ENCODE results near the gene ZNF677.
A peak's percentile ranks its signal among the peaks of the same experiment; 100 is the strongest.
"Not testable (repeated sequence)": the region's sequence is repeated elsewhere in the genome, so short reads cannot be mapped to it uniquely, and the experiment has no call there.

Gene ZNF677

GRCh38 chr19:53254411-53255341, at the start of gene ZNF677:
TSS of gene ZNF677 (minus strand) at chr19:53254873. CDS start at chr19:53251550, 3,323 bp downstream.
- peak; percentile 84 for DNase-seq

DNA sequence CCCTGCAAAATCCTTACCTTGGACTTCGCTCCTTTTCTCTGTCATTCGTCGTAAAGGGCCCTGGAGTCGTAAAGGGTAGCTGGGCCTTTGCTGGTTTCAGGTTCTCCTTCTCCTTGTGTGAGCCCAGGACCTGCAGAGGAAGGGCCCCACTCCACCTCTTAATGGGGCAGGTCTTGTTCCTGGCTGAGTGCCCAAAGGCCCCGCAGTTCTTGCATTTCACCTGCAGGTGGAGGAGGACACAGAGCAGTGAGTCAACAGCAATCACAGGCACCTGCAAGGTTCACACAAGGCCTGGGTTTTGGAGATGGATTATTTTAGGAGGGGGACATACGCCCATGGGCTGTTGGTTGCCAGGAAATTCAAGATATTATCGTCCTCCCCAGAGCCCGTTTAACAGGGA, 46.7 kb upstream of the ZNF677 start:
- not testable (repeated sequence) for DNase-seq

DNA sequence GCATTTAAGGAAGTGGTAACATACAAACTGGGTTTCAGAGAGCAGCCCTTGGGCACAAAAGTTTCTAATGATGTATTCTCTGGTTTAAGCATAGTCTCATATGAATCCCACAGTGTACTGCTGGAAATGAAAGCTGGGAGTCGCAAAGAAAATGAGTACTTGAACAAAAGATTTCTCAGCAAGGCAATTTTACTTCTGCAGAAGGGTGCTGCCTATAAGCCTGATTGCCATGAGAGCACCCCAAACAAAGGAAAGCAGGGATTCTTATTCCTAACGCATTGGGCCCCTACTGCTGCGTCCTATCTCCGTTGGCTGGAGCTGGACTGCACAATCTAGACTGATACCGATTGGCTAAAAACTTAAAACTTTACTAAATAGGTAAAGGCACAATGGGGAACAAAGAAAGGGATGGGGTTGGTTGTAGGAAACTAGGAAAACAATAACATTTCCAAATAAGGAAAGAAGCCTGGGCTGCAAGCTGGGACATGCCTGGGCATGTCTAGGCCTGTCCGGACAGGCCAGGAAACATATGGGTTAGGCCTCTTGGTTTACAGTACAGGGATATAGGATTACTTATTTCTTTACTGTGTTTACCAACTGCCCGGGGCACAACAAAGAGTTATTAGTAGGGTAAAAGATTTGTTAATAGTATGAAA, 40.2 kb upstream of the ZNF677 start:
- DNase-seq = no peak

DNA sequence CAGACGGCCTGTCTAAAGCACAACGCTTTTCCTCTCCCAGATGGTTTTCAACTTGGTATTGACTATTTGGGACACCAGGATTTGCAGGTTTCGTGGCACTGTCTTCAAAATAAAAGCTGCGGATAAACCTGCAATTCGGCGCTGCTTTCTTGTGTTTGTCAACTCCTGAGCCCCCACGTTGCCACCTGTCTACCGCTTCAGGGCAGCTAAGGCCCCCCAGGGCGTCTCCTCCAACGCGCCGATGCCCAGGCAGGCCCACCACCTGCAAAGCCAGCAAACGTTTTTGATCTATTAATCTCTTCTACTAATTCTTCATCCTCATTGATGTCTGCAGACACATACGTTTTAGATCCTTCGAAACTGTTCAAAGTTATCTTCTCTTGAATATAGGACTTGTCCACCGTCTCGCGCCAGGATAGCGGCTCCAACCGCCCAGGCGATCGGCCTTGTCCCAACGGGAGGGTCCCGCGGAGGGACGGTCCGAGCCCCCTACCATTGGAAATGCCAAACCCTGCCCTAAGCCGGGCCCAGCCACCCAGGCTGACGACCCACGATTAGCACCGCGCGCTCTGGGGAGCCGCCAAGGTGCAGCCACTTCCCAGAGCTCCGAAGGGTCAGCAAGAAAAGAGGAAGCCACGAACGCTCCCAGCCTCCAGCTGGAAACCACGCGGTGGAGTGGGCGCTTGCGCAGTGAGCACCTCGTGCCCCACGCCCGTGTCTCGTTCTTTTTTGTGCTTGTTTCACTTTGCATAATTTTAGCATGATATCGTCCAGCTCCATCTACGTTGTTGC, 36.3 kb upstream of the ZNF677 start:
- no peak for DNase-seq

DNA sequence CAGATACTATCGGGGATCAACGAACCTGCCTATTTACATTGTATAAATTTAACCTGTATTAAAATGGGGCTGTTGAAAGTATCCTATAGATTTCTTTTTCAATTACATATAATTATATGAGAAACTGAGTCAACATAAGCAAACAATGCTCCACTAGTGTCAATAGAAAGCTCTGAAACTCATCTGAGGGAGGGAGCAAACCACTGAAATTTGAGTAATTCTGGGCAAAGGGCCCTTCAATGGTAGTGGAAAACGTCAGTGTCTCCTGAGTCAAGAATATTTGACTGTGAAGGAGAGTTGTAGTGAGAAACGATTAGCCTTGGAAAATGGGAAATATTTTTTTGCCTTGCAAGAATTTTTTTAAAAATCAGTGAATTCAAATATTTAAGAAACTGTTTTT, 30.4 kb upstream of the ZNF677 start:
- DNase-seq = no peak

GRCh38 chr19:53281947-53282346, 27.3 kb upstream of the ZNF677 start:
- DNase-seq = not testable (repeated sequence)

- DNase-seq = no peak
Measured at GRCh38 chr19:53275480-53275879, 20.8 kb upstream of the ZNF677 start.

DNA sequence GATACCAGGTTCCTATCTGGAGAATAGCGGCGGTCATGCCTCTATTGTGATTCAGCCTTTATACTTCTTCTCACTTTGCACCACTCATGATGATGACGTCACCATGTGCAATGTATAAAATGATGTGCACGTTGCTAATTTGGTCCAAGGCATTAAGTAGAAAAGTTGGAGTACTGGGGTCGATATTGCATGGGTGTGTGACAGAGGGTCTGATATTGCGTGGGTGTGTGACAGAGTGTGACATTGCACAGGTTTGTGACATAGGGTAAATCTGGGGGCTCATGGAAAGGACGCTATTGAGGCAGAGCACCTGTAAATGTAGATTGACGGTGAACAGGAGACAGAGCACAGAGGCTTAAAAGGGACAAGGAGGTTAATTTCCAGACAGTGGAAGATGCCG, 17.4 kb upstream of the ZNF677 start:
- DNase-seq = no peak

GRCh38 chr19:53269861-53270260, 15.2 kb upstream of the ZNF677 start:
- not testable (repeated sequence) for DNase-seq

GRCh38 chr19:53267623-53268022, 12.9 kb upstream of the ZNF677 start, which contains the start of gene VN1R4:
TSS of gene VN1R4 (minus strand) at chr19:53267723. CDS start at chr19:53267665, 58 bp downstream.
- not testable (repeated sequence) for DNase-seq

- not testable (repeated sequence) for DNase-seq
Measured at GRCh38 chr19:53257715-53258342, 3.2 kb upstream of the ZNF677 start, which contains the start of gene VN1R2. TSS of gene VN1R2 (plus strand) at chr19:53258292. CDS start at chr19:53258376, 84 bp downstream.

GRCh38 chr19:53246498-53246897, 8.2 kb downstream of the ZNF677 start:
- no peak for DNase-seq

GRCh38 chr19:53237114-53237777, 17.4 kb downstream of the ZNF677 start:
- DNase-seq = no peak

GRCh38 chr19:53224606-53225005, 30.1 kb downstream of the ZNF677 start:
- DNase-seq = no peak

- not testable (repeated sequence) for DNase-seq
Measured at GRCh38 chr19:53222716-53223115, 32.0 kb downstream of the ZNF677 start.

DNA sequence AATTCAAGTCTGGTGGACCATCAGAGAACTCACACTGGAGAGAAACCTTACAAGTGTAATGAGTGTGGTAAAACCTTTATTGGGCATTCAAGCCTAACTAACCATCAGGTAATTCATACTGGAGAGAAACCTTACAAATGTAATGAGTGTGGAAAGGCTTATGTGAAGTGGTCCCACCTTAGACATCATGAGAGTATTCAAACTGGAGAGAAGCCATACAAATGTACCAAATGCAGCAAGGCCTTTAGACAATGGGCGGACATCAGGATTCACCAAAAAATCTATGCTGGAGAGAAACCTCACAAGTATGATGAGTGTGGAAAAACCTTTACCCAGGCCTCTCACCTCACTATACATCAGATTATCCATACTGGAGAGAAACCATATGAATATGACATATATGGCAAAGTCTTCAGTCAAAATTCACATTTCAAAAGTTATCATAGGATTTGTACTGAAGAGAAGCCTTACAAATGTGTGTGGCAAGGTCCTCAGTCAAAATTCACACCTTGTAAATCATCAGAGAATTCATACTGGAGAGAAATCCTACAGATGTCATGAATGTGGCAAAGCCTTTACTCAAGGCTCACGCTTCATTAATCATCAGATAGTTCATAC, 41.9 kb downstream of the ZNF677 start:
- DNase-seq = no peak

DNA sequence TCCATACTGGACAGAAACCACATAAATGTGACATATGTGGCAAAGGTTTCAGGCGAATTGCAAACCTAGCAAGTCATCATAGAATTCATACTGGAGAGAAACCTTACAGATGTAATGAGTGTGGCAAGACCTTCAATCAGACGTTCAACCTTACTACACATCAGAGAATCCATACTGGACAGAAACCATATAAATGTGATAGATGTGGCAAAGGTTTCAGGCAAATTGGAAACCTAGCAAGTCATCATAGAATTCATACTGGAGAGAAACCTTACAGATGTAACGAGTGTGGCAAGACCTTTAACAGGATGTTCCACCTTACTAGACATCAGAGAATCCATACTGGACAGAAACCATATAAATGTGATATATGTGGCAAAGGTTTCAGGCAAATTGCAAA, 43.1 kb downstream of the ZNF677 start:
- DNase-seq = not testable (repeated sequence)

DNA sequence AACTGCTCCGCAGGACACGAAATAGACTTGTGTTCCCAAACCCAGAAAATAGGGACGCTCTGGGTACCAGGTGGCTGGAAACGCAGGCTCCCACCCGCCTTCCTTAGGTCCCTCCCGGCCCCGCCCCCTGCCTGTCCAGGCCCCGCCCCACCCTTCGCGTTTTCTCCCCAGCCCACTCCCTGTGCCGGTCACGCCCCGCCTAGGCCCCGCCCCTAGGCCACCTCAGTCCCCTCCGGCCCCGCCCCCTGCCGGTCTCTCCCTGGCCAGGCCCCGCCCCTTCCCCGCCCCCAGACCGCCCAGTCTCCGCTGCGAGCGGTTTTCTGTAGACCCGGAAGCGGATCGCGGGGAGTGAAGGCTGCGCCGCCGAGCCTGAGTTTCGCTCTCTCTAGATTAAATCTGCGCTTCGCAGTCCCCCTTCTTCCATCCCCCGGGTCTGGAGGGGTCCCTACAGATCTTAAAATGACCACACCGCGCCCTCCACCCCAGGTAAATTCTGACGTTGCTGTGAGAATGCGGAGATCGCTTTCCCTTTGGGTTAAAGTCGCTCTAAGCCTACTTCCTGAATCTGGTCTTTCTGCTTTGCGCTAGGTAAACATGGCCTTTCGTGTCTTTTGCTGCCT, 57.8 kb downstream of the ZNF677 start:
- peak; percentile 64 for DNase-seq

GRCh38 chr19:53195265-53195903, 59.3 kb downstream of the ZNF677 start:
- peak; percentile 70 for DNase-seq

DNA sequence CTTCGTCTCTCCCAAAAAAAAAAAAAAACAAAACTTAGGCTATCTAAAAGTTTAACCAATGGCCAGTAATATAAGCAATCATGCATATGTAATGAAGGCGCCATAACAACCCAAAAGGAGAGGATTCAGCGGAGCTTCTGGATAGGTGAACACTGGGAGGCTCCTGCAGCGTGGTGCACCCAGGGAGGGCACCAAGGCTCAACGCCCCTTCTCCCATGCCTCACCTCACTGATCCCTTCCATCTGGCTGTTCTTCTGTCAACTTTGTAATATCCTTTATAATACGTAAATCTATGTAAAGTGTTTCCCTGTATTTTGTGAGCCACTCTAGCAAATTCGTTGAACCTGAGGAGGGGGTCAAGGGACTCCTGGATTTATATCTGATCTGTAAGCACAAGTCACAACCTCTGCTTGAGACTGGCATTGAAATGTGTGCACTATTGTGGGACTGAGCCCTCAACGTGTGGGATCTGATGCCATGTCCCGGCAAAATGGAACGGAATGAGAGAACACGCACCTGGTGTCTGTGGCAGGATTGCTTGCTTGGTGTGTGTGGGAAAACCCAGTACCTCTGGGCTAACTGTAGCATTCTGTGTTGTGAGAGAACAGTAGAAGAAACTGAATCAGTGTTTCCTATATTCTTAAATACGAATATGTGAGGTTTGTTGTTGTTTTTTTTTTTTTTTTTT, 61.0 kb downstream of the ZNF677 start:
- no peak for DNase-seq

Measured in hematopoietic multipotent progenitor cell treated with erythropoietin and hydrocortisone succinate and interleukin-3 and kit ligand, for 8 days (in vitro differentiated cells).